ENCODE results near the gene GRAMD2B.

The GRAMD2B gene

GRCh38 chr5:126384985-126385384, 38.2 kb upstream of the GRAMD2B start:
- no peak for DNase-seq (ENCODE audit: low read depth)
- TF ChIP-seq CTCF (IDR thresholded peaks at IDR 0.05; ENCODE audit: insufficient read depth, low read depth, low read length, missing control alignments), result no peak

GRCh38 chr5:126385524-126386502, 37.4 kb upstream of the GRAMD2B start:
- no peak for TF ChIP-seq CTCF (IDR thresholded peaks at IDR 0.05; ENCODE audit: insufficient read depth, low read depth, low read length, missing control alignments)
- DNase-seq (ENCODE audit: low read depth), result no peak
- no peak overlapping the region for H3K4me3 ChIP-seq (ENCODE audit: low read depth, low read length)

More at GRCh38 chr5:126384985-126385384, 38.2 kb upstream of the GRAMD2B start:
- H3K4me3 ChIP-seq (ENCODE audit: low read depth, low read length), result no peak overlapping the region

GRCh38 chr5:126389179-126389578, 34.0 kb upstream of the GRAMD2B start:
- no peak for DNase-seq (ENCODE audit: low read depth)
- no peak overlapping the region for H3K4me3 ChIP-seq (ENCODE audit: low read depth, low read length)
- no peak for TF ChIP-seq CTCF (IDR thresholded peaks at IDR 0.05; ENCODE audit: insufficient read depth, low read depth, low read length, missing control alignments)

GRCh38 chr5:126390051-126390450, 33.2 kb upstream of the GRAMD2B start:
- no peak for TF ChIP-seq CTCF (IDR thresholded peaks at IDR 0.05; ENCODE audit: insufficient read depth, low read depth, low read length, missing control alignments)
- no peak overlapping the region for H3K4me3 ChIP-seq (ENCODE audit: low read depth, low read length)
- no peak for DNase-seq (ENCODE audit: low read depth)

GRCh38 chr5:126391386-126391785, 31.8 kb upstream of the GRAMD2B start:
- TF ChIP-seq CTCF (IDR thresholded peaks at IDR 0.05; ENCODE audit: insufficient read depth, low read depth, low read length, missing control alignments), result no peak
- no peak for DNase-seq (ENCODE audit: low read depth)
- no peak overlapping the region for H3K4me3 ChIP-seq (ENCODE audit: low read depth, low read length)

GRCh38 chr5:126394211-126394788, 28.9 kb upstream of the GRAMD2B start:
- no peak for DNase-seq (ENCODE audit: low read depth)
- TF ChIP-seq CTCF (IDR thresholded peaks at IDR 0.05; ENCODE audit: insufficient read depth, low read depth, low read length, missing control alignments), result no peak

More at GRCh38 chr5:126394211-126394788, 28.9 kb upstream of the GRAMD2B start:
- no peak overlapping the region for H3K4me3 ChIP-seq (ENCODE audit: low read depth, low read length)
